Heart right ventricle (tissue), 16 donors: Measurements from ENCODE around the gene IL23R. TPM values are rescaled to one million over a fixed set of nuclear protein-coding genes. Genes with fewer than 3 reads are reported as not detected.

ENCODE experiments used
- ATAC-seq, 8 donors: fragments of 200-7000 bp; cut with Tn5 transposase; one replicate each; pipeline ENCODE4 v1.9.1; 2020; ENCODE audit warnings: mild to moderate bottlenecking in 8 of 8, moderate library complexity in 8 of 8, moderate number of reproducible peaks in 1 of 8
- DNase-seq, 2 donors: peaks; one replicate each; pipeline ENCODE4 v3.0.0-alpha.2; 2020
- H3K27ac ChIP-seq, 10 donors: fragments of 200-600 bp; sonication (generic) in 2 of 10; one replicate each; pipeline versions ENCODE4 v1.5.0 to v1.8.0; 2020 to 2022; ENCODE audit warnings: mild to moderate bottlenecking in 3 of 10
- H3K27me3 ChIP-seq, 7 donors: fragments of 200-600 bp; one replicate each; pipeline ENCODE4 v1.8.0; 2021 to 2022; ENCODE audit warnings: mild to moderate bottlenecking in 2 of 7
- H3K36me3 ChIP-seq, 9 donors: fragments of 200-600 bp; sonication (generic) in 1 of 9; one replicate each; pipeline versions ENCODE4 v1.5.0 to v1.8.0; 2020 to 2022; ENCODE audit warnings: mild to moderate bottlenecking in 2 of 9
- H3K4me1 ChIP-seq, 9 donors: fragments of 200-600 bp; sonication (generic) in 1 of 9; one replicate each; pipeline versions ENCODE4 v1.5.0 to v1.8.0; 2020 to 2022; ENCODE audit warnings: mild to moderate bottlenecking in 4 of 9
- H3K4me3 ChIP-seq, 10 donors: fragments of 200-600 bp; sonication (generic) in 2 of 10; one replicate each; pipeline versions ENCODE4 v1.5.0 to v1.8.0; 2020 to 2022; ENCODE audit warnings: mild to moderate bottlenecking in 7 of 10, moderate library complexity in 2 of 10
- H3K9me3 ChIP-seq, 11 donors: fragments of 200-600 bp in 10 of 11; sonication (generic) in 2 of 11; one replicate each; pipeline versions ENCODE4 v1.5.0 to v1.8.0; 2013 to 2022; ENCODE audit warnings: mild to moderate bottlenecking in 2 of 11, control low read depth in 1 of 11, moderate library complexity in 1 of 11
- WGBS, 2 donors: extraction: QIAGEN DNeasy Blood & Tissue Kit; methylation state at CpG; one replicate each; pipeline ENCODE4 v1.1.7; 2013; ENCODE audit warnings: inconsistent platforms in 1 of 2; 5-methylcytosine and 5-hydroxymethylcytosine counted together
- intact Hi-C, 10 donors: fragments of 100-400 bp; cut with DNase I; formaldehyde crosslinking; loops; one replicate each; pipeline versions ENCODE4 v1.11.1 to v1.14.2; 2022
- polyA plus RNA-seq, 2 donors: library from polyadenylated mRNA; stranded (reverse); fragments of 200-250 nt; gene quantifications; one replicate each; pipeline ENCODE4 v1.2.3, GENCODE V29; 2013
- total RNA-seq, 10 donors: library from RNA; stranded (reverse); fragmentation: NEBNext Ultra II Directional in 3 of 10; extraction: Animal tissue kit (Norgen Biotek cat#: 25700) in 3 of 10; gene quantifications; one replicate each; pipeline versions ENCODE4 v1.2.1 to v1.2.4, GENCODE V29; 2021 to 2023
- TF ChIP-seq, protein P1 (sequence below), 9 donors: fragments of 200-600 bp; sonication (generic) in 2 of 9; IDR thresholded peaks; one replicate each; pipeline versions ENCODE4 v1.5.0 to v1.8.0; 2021 to 2022; ENCODE audit warnings: antibody characterized with exemption in 9 of 9, mild to moderate bottlenecking in 5 of 9, moderate library complexity in 1 of 9
- donor health status: Arrhythmogenic right ventricular cardiomyopathy.
- donor health status: ischemic (EF 13 %, LVEDD 7.1; RV severe dilation, severe dysfunction).
- donor health status: healthy with polysubstance abuse.
- donor health status: DM: no; HTN: yes; CAD: no.
- donor health status: DM: no; HTN: no; CAD: no.
- donor health status: ischemic (EF 25% LVEDD 6.9; RV normal size, moderate dysfunction).
- donor health status: ischemic (EF 25% LVEDD 5.7; RV mildly dilated, moderate dysfunction).
- donor health status: healthy.
- donor health status: DM: yes; HTN: yes; CAD: no.
- donor health status: Ischemic cardiomyopathy.
- donor health status: ischemic (EF 35%, LVEDD 5.7; RV mildly dilated, moderate dysfunction).
- donor health status: nonischemic (EF 11% LVEDD 7.7; RV severe dilation, severe dysfunction).
- donor health status: DM: yes; HTN: yes; CAD: no.
- donor health status: PGD.
- donor health status: ischemic (EF 29% LVEDD 5.4; RV normal size, mild dysfunction).
- donor health status: nonischemic (EF 23%, LVEDD 6.1; RV moderate dilation, normal function).

IL23R gene
- total and polyA plus RNA-seq, 12 donors, result not detected

DNA sequence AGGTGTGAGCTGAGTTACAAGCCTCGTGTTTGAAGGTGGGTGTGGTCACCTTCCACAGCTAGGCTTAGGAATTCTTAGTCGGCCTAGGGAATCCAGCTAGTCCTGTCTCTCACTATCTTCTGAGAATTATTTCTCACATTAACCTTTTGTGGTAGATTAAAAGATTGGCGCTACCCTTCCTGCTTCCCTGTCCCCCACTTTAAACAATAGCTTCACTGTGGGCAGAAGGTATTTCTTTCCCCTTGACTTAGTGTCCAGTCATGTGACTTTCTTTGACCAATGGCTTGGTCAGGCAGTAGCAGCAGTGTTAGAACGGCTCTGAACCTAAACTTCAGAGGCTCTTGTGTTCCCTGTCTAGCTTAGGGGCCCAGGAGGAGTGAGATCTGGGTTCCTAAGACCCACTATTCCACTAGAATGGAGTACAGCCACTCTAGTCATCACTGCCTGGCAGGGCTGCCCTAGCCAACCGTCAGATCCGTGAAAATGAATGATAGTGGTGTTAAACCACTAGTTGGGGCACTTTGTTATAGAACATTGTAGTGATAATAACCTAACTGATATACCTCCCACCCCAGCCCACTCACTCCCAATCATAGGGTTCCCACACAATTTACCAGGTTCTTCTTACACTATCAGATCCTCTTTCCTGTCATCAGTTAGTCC, 17.6 kb upstream of the IL23R start:
- ATAC-seq, result peak in 6 of 8 donors; percentile 14 to 51 (median 28)
- Histone ChIP-seq H3K27me3 (peaks cover 0 to 17% (median 1%) of the 10 kb centered on the region in 7 donors), H3K4me1 (peaks cover 0 to 10% (median 5%) of the 10 kb centered on the region in 9 donors), H3K9me3 (no peaks in the 10 kb centered on the region), H3K27ac (no peak overlapping the region), H3K4me3 (no peak overlapping the region), H3K36me3 (no peaks in the 10 kb centered on the region)
- 48 to 49% methylated on average over 6 of the region's 6 CpGs for WGBS, 2 donors
- intact Hi-C loops, result loop anchor here (1.0 to 10.0 kb wide), 10 partner anchors 66 to 384 kb away; partner anchors contain the start of gene SLC35D1 (in 2 of the 10)
- DNase-seq, result no peak
- TF ChIP-seq, protein P1, sequence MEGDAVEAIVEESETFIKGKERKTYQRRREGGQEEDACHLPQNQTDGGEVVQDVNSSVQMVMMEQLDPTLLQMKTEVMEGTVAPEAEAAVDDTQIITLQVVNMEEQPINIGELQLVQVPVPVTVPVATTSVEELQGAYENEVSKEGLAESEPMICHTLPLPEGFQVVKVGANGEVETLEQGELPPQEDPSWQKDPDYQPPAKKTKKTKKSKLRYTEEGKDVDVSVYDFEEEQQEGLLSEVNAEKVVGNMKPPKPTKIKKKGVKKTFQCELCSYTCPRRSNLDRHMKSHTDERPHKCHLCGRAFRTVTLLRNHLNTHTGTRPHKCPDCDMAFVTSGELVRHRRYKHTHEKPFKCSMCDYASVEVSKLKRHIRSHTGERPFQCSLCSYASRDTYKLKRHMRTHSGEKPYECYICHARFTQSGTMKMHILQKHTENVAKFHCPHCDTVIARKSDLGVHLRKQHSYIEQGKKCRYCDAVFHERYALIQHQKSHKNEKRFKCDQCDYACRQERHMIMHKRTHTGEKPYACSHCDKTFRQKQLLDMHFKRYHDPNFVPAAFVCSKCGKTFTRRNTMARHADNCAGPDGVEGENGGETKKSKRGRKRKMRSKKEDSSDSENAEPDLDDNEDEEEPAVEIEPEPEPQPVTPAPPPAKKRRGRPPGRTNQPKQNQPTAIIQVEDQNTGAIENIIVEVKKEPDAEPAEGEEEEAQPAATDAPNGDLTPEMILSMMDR (IDR thresholded peaks at IDR 0.05), result no peak

DNA sequence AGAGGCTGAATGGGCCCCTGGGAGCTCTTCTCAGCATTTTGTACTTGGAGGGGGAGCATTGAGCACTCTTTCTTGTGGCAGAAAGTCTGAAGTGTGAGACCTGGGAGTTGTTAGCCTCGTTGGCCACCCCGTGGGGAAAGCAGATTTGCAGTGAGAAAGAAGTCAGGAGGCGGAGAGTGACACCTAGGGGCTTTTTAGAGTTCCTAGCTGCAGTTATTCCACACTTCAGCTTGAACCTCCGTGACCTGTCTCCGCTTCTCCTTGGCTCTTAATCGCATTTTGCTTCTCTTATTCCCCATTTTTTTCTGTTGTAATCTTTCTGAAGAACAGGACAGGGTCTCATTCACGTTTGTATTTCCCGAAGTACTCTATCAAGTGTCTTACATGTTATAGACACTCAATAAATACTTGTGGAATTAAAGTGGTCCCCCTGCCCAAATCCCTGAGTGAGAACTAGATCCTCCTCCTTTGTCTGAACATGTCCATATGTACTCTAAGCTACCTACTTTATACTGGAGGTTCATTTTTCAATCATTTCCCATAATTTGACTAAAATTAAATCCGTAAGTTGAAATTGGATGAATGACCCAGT, 17.0 kb upstream of the IL23R start:
- Histone ChIP-seq H3K4me1 (peaks cover 0 to 10% (median 5%) of the 10 kb centered on the region in 9 donors), H3K9me3 (no peaks in the 10 kb centered on the region), H3K36me3 (no peaks in the 10 kb centered on the region), H3K4me3 (no peak overlapping the region), H3K27me3 (peaks cover 0 to 17% (median 4%) of the 10 kb centered on the region in 7 donors), H3K27ac (no peak overlapping the region)
- intact Hi-C loops, result loop anchor here (1.0 to 10.0 kb wide), 10 partner anchors 66 to 384 kb away; partner anchors contain the start of gene SLC35D1 (in 2 of the 10)
- ATAC-seq (peak; percentile 81 to 95 (median 90)), DNase-seq (peak; percentile 22 to 68)
- TF ChIP-seq, protein P1 (IDR thresholded peaks at IDR 0.05), result peak; percentile 60 to 90 (median 78)
- 16 to 21% methylated on average over 9 of the region's 9 CpGs for WGBS, 2 donors

DNA sequence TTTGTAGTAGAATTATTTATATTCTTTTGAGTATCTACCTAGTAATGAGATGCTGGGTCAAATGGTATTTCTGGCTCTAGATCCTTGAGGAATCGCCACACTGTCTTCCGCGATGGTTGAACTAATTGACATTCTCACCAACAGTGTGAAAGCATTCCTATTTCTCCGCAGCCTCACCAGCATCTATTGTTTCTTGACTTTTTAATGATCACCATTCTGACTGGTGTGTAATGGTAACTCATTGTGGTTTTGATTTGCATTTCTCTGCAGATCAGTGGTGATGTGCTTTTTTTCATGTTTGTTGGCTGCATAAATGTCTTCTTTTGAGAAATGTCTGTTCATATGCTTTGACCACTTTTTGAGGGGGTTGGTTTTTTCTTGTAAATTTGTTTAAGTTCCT, 15.3 kb upstream of the IL23R start:
- no peak for ATAC-seq
- H3K4me3 ChIP-seq, result no peak overlapping the region
- peaks cover 0 to 18% (median 5%) of the 10 kb centered on the region in 7 donors for H3K27me3 ChIP-seq
- TF ChIP-seq, protein P1 (IDR thresholded peaks at IDR 0.05), result no peak
- no peaks in the 10 kb centered on the region for H3K36me3 ChIP-seq
- H3K4me1 ChIP-seq, result peaks cover 0 to 10% (median 5%) of the 10 kb centered on the region in 9 donors
- no peak for DNase-seq
- H3K27ac ChIP-seq, result no peak overlapping the region
- H3K9me3 ChIP-seq, result peaks cover 0 to 6% (median 0%) of the 10 kb centered on the region in 11 donors
- 91 to 93% methylated on average over 4 of the region's 4 CpGs for WGBS, 2 donors
- intact Hi-C loops, result loop anchor here in 2 of 10 donors (2.0 to 5.0 kb wide), 2 partner anchors 156 to 389 kb away; no protein-coding TSS in a partner anchor

DNA sequence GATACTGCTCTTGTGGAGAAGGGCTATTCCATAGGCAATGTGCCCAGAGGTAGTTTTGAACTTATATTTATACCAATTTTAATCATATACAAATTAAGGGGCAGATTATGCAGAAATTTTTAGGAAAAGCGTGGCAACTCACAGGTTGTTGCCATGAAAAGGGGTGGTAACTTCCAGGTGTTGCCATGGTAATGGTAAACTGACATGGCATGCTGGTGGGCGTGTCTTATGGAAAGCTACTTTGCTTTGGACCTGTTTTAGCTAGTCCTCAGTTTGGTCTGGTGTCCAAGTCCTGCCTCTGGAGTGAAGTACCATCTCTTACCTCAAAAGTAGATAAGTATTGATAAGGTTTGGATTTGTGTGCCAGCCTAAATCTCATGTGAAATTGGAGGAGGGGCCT, 7.9 kb upstream of the IL23R start:
- DNase-seq, result no peak
- no peaks in the 10 kb centered on the region for H3K36me3 ChIP-seq
- ATAC-seq, result no peak
- H3K4me1 ChIP-seq, result no peaks in the 10 kb centered on the region
- H3K4me3 ChIP-seq, result no peak overlapping the region
- intact Hi-C loops, result no loop called here
- WGBS, 2 donors, result 49 to 70% methylated on average over 2 of the region's 2 CpGs
- no peak overlapping the region for H3K27ac ChIP-seq
- TF ChIP-seq, protein P1 (IDR thresholded peaks at IDR 0.05), result no peak
- peaks cover 0 to 6% (median 0%) of the 10 kb centered on the region in 11 donors for H3K9me3 ChIP-seq
- peaks cover 0 to 31% (median 5%) of the 10 kb centered on the region in 7 donors for H3K27me3 ChIP-seq
